Stimulated activated CD4-positive, alpha-beta T cell treated with anti-CD3 and anti-CD28 coated beads, Interleukin-15, amount 100 ng/mL, for 1 hour (primary cell): ENCODE results near the gene SCD5.

ENCODE experiments used
- DNase-seq, 2 donors: peaks; one replicate each; pipeline ENCODE4 v3.0.0-alpha.2; 2020; ENCODE audit warnings: low read depth in 1 of 2, low spot score in 1 of 2

SCD5 gene

GRCh38 chr4:82694892-82695291 is 103.7 kb downstream of the SCD5 start:
- DNase-seq = no peak

- no peak for DNase-seq
These were observed 104.5 kb downstream of the SCD5 start for GRCh38 chr4:82694046-82694445.

DNA sequence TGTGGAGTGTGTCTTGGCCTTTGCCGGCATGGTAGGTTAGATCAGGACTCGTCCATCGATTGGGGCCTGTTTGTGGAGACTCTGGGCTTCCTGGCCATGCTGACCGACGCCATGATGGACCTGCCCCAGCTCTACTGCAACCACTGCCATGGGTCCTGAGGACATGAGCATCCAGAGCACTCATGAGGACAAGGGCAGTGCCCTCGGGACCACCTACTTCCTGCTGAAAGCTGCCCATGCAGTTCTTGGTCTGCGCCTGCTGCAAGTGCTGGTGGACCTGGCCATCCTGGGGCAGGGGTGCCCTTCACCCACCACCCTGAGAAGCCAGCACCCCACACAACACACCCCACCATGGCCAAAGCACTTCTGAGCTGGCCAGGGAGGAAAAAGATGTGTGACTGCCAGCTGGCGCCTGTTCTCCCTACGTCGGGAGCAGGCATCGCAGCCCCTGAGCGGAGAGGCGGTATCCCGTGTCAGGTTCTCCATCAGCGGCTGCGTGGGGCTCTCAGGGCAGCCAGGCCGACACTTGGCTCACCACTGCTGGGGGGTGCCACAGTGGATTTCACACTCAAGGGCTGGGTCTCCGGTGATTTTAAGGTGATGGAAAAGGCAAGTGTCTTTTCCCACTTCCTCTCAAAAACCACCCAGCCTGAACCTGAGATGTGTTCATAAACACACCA is 106.4 kb downstream of the SCD5 start:
- no peak for DNase-seq

DNA sequence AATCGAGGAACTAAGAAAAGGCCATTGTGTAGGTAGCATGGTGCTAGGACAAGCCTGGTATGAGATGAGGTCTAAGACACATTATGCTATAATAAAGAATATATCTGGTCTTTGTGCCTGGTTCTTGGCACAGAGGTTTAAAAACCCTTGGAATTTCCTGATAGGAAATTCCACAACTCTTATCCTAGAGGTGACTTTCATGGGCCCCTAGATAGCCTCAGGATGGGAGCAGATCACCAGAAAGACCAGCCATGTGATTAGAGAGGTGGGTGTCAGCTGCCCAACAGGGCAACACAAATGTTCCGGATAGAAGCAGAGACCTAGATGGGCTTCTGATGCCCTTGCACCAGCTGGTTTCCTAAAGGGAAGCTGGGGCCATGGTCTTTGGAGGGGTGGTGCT is 107.2 kb downstream of the SCD5 start:
- DNase-seq = no peak

GRCh38 chr4:82688091-82688795 is 110.4 kb downstream of the SCD5 start:
- DNase-seq = no peak

DNA sequence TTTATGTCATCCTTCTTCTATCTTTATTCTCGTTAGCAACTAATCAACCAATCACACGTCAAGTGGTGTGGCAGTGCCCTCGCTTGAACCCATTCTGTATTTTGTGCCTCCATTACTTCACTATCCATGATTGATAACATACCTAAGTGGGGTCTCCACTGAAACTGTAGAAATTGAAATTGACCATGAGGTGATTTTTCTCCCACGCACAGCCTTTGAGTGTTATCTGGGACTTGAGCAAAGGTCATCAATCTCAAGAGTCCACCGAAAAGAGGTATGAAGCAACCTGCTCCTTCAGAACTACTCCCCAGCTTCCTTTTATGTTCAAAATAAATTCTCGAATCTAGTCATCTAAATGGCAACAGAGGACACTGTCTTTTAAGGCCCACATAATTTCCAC is 111.1 kb downstream of the SCD5 start:
- no peak for DNase-seq

GRCh38 chr4:82681754-82682153 is 116.8 kb downstream of the SCD5 start:
- DNase-seq = no peak

- no peak for DNase-seq
These were observed 117.8 kb downstream of the SCD5 start for GRCh38 chr4:82680834-82681233.

GRCh38 chr4:82679531-82679930 is 119.1 kb downstream of the SCD5 start:
- no peak for DNase-seq

DNA sequence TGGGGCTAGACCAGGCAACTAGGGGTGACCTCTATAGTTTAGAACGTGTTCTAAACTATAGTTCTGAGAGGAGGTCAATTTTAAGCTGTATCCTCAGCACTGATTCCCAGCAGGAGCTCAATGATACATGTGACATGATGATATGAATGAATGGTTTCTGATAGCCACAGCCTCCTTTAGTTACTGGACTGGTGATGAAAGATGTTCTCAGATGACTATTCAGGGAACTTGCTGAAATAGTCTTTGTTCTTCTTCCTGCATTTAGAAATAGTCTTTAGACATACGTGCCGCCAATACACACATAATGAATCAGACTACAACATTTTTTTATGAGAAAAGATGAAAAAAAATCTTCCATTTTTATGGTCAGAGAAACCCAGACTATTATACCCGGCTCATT is 120.5 kb downstream of the SCD5 start:
- no peak for DNase-seq

DNA sequence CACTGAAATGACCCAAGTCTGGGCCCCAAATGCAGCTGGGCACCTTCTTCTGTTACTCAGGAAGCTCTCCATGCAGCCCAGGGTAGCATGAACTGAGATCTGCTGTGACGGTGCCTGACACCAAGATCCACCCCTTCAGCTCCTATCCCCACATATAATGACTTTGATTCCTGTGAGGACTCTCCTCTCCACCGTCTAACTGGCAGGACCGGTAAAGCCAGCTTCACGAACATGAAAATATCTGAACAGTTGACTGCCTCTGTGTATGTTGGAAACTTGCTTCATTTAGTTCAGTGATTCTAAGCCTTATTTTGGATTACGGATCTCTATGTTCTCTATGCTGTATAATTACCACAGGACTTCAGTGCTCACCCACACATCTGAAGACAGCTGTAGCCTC is 121.3 kb downstream of the SCD5 start:
- DNase-seq = no peak

DNA sequence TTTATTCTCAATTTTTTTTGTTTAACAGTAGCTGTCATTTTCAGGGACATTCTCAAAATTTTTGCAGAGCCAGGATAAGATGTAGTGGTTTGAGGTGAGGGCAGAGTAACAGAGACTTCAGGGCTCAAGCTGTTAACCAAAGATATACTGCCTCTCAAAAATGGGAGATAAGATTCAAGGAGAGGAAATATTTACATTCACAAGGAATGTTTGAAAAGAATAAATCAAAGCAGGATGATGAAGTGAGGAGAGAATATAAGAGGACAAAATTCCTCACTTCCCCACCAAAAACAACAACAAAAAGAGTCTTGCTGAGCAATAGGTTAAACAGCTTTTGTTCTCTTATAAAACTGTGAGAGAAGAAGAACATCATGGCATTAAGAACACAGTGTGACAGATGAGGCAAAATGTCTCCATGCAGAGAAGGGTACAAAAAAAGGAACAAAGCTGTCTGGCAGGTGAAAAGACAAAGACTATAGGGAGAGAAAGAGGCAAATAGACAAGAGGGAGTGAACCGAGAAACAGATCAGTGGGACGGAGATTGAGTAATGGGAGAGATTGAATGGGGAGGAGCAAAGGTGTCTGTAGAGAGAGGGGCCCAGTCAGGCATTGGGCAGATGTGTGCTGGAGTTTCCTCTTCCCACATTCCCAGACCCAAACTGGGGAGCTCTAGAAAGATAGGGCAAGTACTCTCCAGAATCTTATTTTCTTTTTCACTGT is 130.7 kb downstream of the SCD5 start:
- DNase-seq = no peak

- no peak for DNase-seq
These were observed 131.5 kb downstream of the SCD5 start for GRCh38 chr4:82666970-82667665.

- DNase-seq = no peak
These were observed 137.2 kb downstream of the SCD5 start for GRCh38 chr4:82661181-82661992.

- no peak for DNase-seq
These were observed 146.5 kb downstream of the SCD5 start for GRCh38 chr4:82652062-82652461.

- DNase-seq = no peak
These were observed 147.7 kb downstream of the SCD5 start for GRCh38 chr4:82650868-82651267.

- DNase-seq = no peak
These were observed 150.2 kb downstream of the SCD5 start for GRCh38 chr4:82648356-82648755.

DNA sequence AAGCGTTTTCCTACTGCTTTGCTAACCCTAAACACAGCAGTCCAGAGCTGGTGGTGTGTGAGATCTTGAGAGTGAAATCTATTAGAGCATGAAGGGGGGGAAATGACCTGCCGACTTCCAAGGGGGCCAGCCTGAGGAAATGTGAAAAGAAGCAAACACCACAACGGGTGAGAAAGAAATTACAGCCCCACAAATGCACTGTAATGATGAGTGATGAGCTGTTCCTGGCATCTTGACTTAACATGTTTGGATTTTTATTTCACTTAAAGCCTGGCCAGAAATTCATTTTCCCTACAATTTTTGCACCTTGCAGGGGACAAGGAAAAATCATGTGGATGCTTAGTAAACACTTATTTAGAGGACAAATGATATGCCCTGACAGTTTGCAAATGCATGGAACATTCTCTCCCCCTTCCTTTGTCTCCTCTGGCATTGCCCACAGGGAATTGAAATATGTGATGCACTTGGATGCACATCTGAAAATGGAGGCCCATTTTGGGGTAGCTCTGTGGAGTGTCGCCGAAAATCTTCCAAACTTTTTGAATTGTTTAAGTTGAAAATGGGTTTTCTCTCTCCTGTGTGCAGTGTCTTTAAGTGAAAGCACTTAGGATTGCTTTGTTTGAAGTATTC is 152.5 kb downstream of the SCD5 start:
- no peak for DNase-seq

GRCh38 chr4:82644734-82645126 is 153.9 kb downstream of the SCD5 start:
- no peak for DNase-seq

GRCh38 chr4:82643994-82644733 is 154.4 kb downstream of the SCD5 start:
- DNase-seq = no peak
